Mesendoderm (in vitro differentiated cells): Measurements from ENCODE around the gene PAQR5.

ENCODE experiments used
- DNase-seq: peaks from one replicate; pipeline ENCODE4 v3.0.0; 2013
- H2AK5ac ChIP-seq: 2 replicates; pipeline ENCODE4 v1.6.1; 2013; ENCODE audit warnings: low read length, inconsistent platforms
- H2BK120ac ChIP-seq: 2 replicates; pipeline ENCODE4 v1.6.1; 2013; ENCODE audit warnings: low read depth, mild to moderate bottlenecking, low read length, moderate library complexity, mixed read lengths
- H2BK15ac ChIP-seq: replicated peaks from 2 replicates; pipeline ENCODE4 v1.6.1; 2013; ENCODE audit warnings: low read depth, mild to moderate bottlenecking, moderate library complexity
- H2BK5ac ChIP-seq: 2 replicates; pipeline ENCODE4 v1.6.1; 2013; ENCODE audit warnings: low read length, inconsistent platforms
- H3K18ac ChIP-seq: 2 replicates; pipeline ENCODE4 v1.6.1; 2013; ENCODE audit warnings: mild to moderate bottlenecking, low read length, mixed read lengths
- H3K23ac ChIP-seq: one replicate; pipeline ENCODE4 v1.6.1; 2013; ENCODE audit warnings: low read length
- H3K27ac ChIP-seq: 2 replicates; pipeline ENCODE4 v1.5.1; 2013; ENCODE audit warnings: low read depth, mild to moderate bottlenecking, inconsistent platforms, low read length, moderate library complexity
- H3K27me3 ChIP-seq: 2 replicates; pipeline ENCODE4 v1.6.1; 2013; ENCODE audit warnings: low read length, control low read depth, mild to moderate bottlenecking, inconsistent platforms; ENCODE audit not compliant: insufficient read depth, poor library complexity
- H3K36me3 ChIP-seq: 2 replicates; pipeline ENCODE4 v1.6.1; 2013; ENCODE audit warnings: low read length, inconsistent platforms; ENCODE audit not compliant: control insufficient read depth, insufficient read depth
- H3K4ac ChIP-seq: one replicate; pipeline ENCODE4 v1.6.1; 2013; ENCODE audit warnings: low read depth, mild to moderate bottlenecking, low read length, moderate library complexity
- H3K4me1 ChIP-seq: 2 replicates; pipeline ENCODE4 v1.6.1; 2013; ENCODE audit warnings: low read depth, low read length, inconsistent platforms; ENCODE audit not compliant: control insufficient read depth
- H3K4me2 ChIP-seq: 2 replicates; pipeline ENCODE4 v1.6.1; 2013; ENCODE audit warnings: low read length
- H3K4me3 ChIP-seq: 2 replicates; pipeline ENCODE4 v1.5.1; 2013; ENCODE audit warnings: mild to moderate bottlenecking, low read length
- H3K56ac ChIP-seq: one replicate; pipeline ENCODE4 v1.6.1; 2013; ENCODE audit warnings: low read length
- H3K79me1 ChIP-seq: 2 replicates; pipeline ENCODE4 v1.6.1; 2013; ENCODE audit warnings: low read length, inconsistent platforms
- H3K79me2 ChIP-seq: 2 replicates; pipeline ENCODE4 v1.6.1; 2013; ENCODE audit warnings: mild to moderate bottlenecking, low read length; ENCODE audit not compliant: control insufficient read depth, insufficient read depth
- H3K9ac ChIP-seq: 2 replicates; pipeline ENCODE4 v1.6.1; 2013; ENCODE audit warnings: low read length, inconsistent platforms
- H4K5ac ChIP-seq: one replicate; pipeline ENCODE4 v1.6.1; 2013; ENCODE audit warnings: low read length
- H4K8ac ChIP-seq: one replicate; pipeline ENCODE4 v1.6.1; 2013; ENCODE audit warnings: low read depth, mild to moderate bottlenecking, control low read depth, low read length, moderate library complexity
- WGBS: extraction: QIAGEN DNeasy Blood & Tissue Kit; methylation state at CpG from one replicate; pipeline ENCODE4 v1.1.7; 2013; ENCODE audit warnings: low lambda C conversion rate, missing lambda C conversion rate; ENCODE audit not compliant: insufficient coverage; ENCODE audit errors: extremely low coverage; 5-methylcytosine and 5-hydroxymethylcytosine counted together

Gene PAQR5

GRCh38 chr15:69456208-69457166 lies 157.8 kb downstream of the PAQR5 start:
- H4K8ac ChIP-seq, result no peak overlapping the region
- H3K4me1 ChIP-seq, result no peaks in the 10 kb centered on the region
- no peak overlapping the region for H3K4me3 ChIP-seq
- no CpG with 5 or more reads among the region's 13 CpGs for WGBS
- H2BK5ac ChIP-seq, result no peak overlapping the region
- H3K9ac ChIP-seq, result no peak overlapping the region
- peaks cover 28% of the 10 kb centered on the region for H3K79me2 ChIP-seq
- H3K56ac ChIP-seq, result no peak overlapping the region
- H3K27ac ChIP-seq, result no peak overlapping the region
- H4K5ac ChIP-seq, result no peak overlapping the region
- H2BK15ac ChIP-seq, result no peak overlapping the region
- peaks cover 10% of the 10 kb centered on the region for H3K36me3 ChIP-seq
- no peak overlapping the region for H3K4ac ChIP-seq
- no peak for DNase-seq
- H2BK120ac ChIP-seq, result no peak overlapping the region
- H3K23ac ChIP-seq, result no peak overlapping the region
- no peak overlapping the region for H3K18ac ChIP-seq
- H3K79me1 ChIP-seq, result peaks cover 3% of the 10 kb centered on the region
- no peak overlapping the region for H2AK5ac ChIP-seq
- H3K27me3 ChIP-seq, result no peaks in the 10 kb centered on the region
- no peak overlapping the region for H3K4me2 ChIP-seq
